Neural cell (in vitro differentiated cells): ENCODE data around the gene AMN1. TPM values are rescaled to one million over a fixed set of nuclear protein-coding genes. Genes with fewer than 3 reads are reported as not detected.

Experiments
- H2AFZ ChIP-seq: fragments of 200-600, 300-800 bp; sonication (generic), shearing (Covaris generic); 2 replicates; pipeline ENCODE4 v1.6.0; 2014; ENCODE audit warnings: low read depth, mild to moderate bottlenecking, antibody characterized with exemption, low read length, moderate library complexity
- H3F3A ChIP-seq: fragments of 200-600 bp; shearing (Covaris generic); 2 replicates; pipeline ENCODE4 v1.6.1; 2016; ENCODE audit warnings: mild to moderate bottlenecking, moderate library complexity, mixed read lengths, antibody characterized with exemption, low read length; ENCODE audit not compliant: insufficient read depth, poor library complexity, severe bottlenecking
- H3K27ac ChIP-seq: fragments of 200-600, 300-800 bp; sonication (generic), shearing (Covaris generic); 2 replicates; pipeline ENCODE4 v1.5.1; 2014; ENCODE audit warnings: mild to moderate bottlenecking, low read length, moderate library complexity
- H3K27me3 ChIP-seq: fragments of 300-800, 200-600 bp; sonication (generic), shearing (Covaris generic); 2 replicates; pipeline ENCODE4 v1.6.0; 2014; ENCODE audit warnings: mild to moderate bottlenecking, low read depth, low read length, moderate library complexity; ENCODE audit not compliant: insufficient read depth
- H3K36me3 ChIP-seq: fragments of 300-800, 200-600 bp; sonication (generic), shearing (Covaris generic); 2 replicates; pipeline ENCODE4 v1.5.1; 2014; ENCODE audit warnings: mild to moderate bottlenecking, antibody characterized with exemption, low read length, moderate library complexity; ENCODE audit not compliant: insufficient read depth
- H3K4me2 ChIP-seq: fragments of 300-800, 200-600 bp; sonication (generic), shearing (Covaris generic); 2 replicates; pipeline ENCODE4 v1.6.0; 2014; ENCODE audit warnings: mild to moderate bottlenecking, low read length
- H3K4me3 ChIP-seq: fragments of 300-800, 200-600 bp; sonication (generic), shearing (Covaris generic); 2 replicates; pipeline ENCODE4 v1.5.1; 2014; ENCODE audit warnings: mild to moderate bottlenecking, low read length, moderate library complexity
- H3K79me2 ChIP-seq: fragments of 200-600 bp; shearing (Covaris generic); replicated peaks from 2 replicates; pipeline ENCODE4 v1.6.0; 2014; ENCODE audit warnings: mild to moderate bottlenecking, low read length, moderate library complexity; ENCODE audit not compliant: insufficient read depth
- H3K9ac ChIP-seq: fragments of 300-800, 200-600 bp; sonication (generic), shearing (Covaris generic); 2 replicates; pipeline ENCODE4 v1.6.1; 2016; ENCODE audit warnings: mild to moderate bottlenecking, low read length, mixed read lengths
- H3K9me2 ChIP-seq: fragments of 200-600 bp; shearing (Covaris generic); 2 replicates; pipeline ENCODE4 v1.6.1; 2016; ENCODE audit warnings: mild to moderate bottlenecking, low read length, mixed read lengths; ENCODE audit not compliant: insufficient read depth
- H3K9me3 ChIP-seq: fragments of 200-600, 300-800 bp; sonication (generic), shearing (Covaris generic); 2 replicates; pipeline ENCODE4 v1.6.1; 2016; ENCODE audit warnings: mild to moderate bottlenecking, mixed run types, low read length, moderate library complexity, mixed read lengths
- H4K20me1 ChIP-seq: fragments of 200-600 bp; shearing (Covaris generic); 2 replicates; pipeline ENCODE4 v1.6.1; 2016; ENCODE audit warnings: mild to moderate bottlenecking, mixed run types; ENCODE audit not compliant: insufficient read depth
- EP300 ChIP-seq: fragments of 450-650 bp; conservative IDR thresholded peaks from 2 replicates; pipeline ENCODE4 v1.6.1; 2014; ENCODE audit warnings: antibody characterized with exemption, mild to moderate bottlenecking, moderate library complexity; ENCODE audit not compliant: poor library complexity, severe bottlenecking
- EZH2 ChIP-seq: fragments of 200-600, 300-800 bp; shearing (Covaris generic), sonication (generic); IDR thresholded peaks from 2 replicates; pipeline ENCODE4 v1.6.1; 2014; ENCODE audit warnings: antibody characterized with exemption, low read length, borderline replicate concordance, mild to moderate bottlenecking; ENCODE audit not compliant: insufficient read depth, poor library complexity, severe bottlenecking
- MXI1 ChIP-seq: fragments of 450-650 bp; conservative IDR thresholded peaks from 2 replicates; pipeline ENCODE4 v1.6.1; 2014; ENCODE audit warnings: antibody characterized with exemption, mild to moderate bottlenecking; ENCODE audit not compliant: poor library complexity, severe bottlenecking
- POLR2AphosphoS5 ChIP-seq: IDR thresholded peaks from 2 replicates; pipeline ENCODE4 v1.6.1; 2012
- RAD21 ChIP-seq: fragments of 450-650 bp; conservative IDR thresholded peaks from 2 replicates; pipeline ENCODE4 v1.6.1; 2014; ENCODE audit warnings: antibody characterized with exemption, mild to moderate bottlenecking, moderate library complexity
- SMC3 ChIP-seq: fragments of 450-650 bp; conservative IDR thresholded peaks from 2 replicates; pipeline ENCODE4 v1.6.1; 2014; ENCODE audit warnings: antibody characterized with exemption, mild to moderate bottlenecking, moderate library complexity; ENCODE audit not compliant: poor library complexity
- TAF1 ChIP-seq: IDR thresholded peaks from 2 replicates; pipeline ENCODE4 v1.6.1; 2012; ENCODE audit warnings: low read depth
- polyA plus RNA-seq: library from polyadenylated mRNA; depleted of rRNA; stranded (reverse); fragments of >200 nt; gene quantifications from 2 replicates; pipeline ENCODE4 v1.2.3, GENCODE V29; 2014
- TF ChIP-seq, protein P1 (sequence below): fragments of 450-650 bp; IDR thresholded peaks from 2 replicates; pipeline ENCODE4 v1.5.1; 2014; ENCODE audit warnings: antibody characterized with exemption, mild to moderate bottlenecking, moderate library complexity; ENCODE audit not compliant: poor library complexity, severe bottlenecking
- TF ChIP-seq, protein P2 (sequence below): IDR thresholded peaks from 2 replicates; pipeline ENCODE4 v1.6.1; 2012; ENCODE audit warnings: borderline replicate concordance

Gene AMN1
- polyA plus RNA-seq, 1 donor from 2014 or later: 125 TPM

DNA sequence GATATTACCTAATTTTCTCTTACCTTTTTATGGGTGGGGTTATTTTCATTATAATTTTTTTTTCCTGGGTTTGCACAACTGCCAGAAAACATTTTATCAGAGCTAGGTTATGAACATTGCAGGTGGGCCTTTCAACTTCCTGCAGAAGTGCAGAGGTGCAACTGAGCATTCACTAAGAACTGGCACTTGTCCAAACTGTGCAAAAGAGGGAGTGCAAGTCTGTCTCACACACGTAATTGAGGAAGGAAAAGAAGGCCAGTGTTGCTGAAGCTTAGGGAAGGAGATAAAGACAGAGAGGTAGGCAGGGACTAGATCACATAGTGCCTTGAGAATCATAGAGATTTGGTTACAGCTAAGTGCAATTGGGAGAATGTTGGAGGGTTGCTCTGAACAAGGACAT lies 14.1 kb upstream of the AMN1 start:
- H3K27me3 ChIP-seq: no peaks in the 10 kb centered on the region
- H4K20me1 ChIP-seq: no peaks in the 10 kb centered on the region
- H3K79me2 ChIP-seq: no peaks in the 10 kb centered on the region
- H3K9me3 ChIP-seq: no peaks in the 10 kb centered on the region
- TF ChIP-seq SMC3 (no peak), POLR2AphosphoS5 (no peak), EZH2 (no peak)
- no peaks in the 10 kb centered on the region for H3K9me2 ChIP-seq
- H3F3A ChIP-seq: no peaks in the 10 kb centered on the region
- no peak overlapping the region for H3K27ac ChIP-seq
- H3K36me3 ChIP-seq: no peaks in the 10 kb centered on the region
- H2AFZ ChIP-seq: no peak overlapping the region
- no peak overlapping the region for H3K9ac ChIP-seq
- no peak overlapping the region for H3K4me2 ChIP-seq
- H3K4me3 ChIP-seq: no peak overlapping the region

DNA sequence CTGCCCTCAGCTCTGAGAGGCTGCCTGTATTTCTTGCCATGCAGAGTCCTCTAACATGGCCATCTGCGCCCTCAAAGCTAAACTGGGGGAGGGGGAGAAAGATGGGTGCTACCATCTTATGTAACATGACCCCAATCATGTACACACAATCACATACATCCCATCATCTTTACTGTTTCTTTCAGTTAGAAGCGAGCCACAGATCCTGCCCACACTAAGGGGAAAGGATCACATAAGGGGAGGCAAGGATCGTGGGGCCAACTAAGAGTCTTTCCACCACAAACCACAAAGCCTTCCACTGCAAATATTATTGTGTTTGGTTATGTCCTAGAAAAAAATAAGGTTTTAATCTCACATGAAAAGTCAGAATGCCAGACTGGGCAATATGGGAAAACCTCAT lies 11.8 kb upstream of the AMN1 start:
- no peak for TF ChIP-seq EZH2
- TF ChIP-seq POLR2AphosphoS5: no peak
- TF ChIP-seq, protein P1, sequence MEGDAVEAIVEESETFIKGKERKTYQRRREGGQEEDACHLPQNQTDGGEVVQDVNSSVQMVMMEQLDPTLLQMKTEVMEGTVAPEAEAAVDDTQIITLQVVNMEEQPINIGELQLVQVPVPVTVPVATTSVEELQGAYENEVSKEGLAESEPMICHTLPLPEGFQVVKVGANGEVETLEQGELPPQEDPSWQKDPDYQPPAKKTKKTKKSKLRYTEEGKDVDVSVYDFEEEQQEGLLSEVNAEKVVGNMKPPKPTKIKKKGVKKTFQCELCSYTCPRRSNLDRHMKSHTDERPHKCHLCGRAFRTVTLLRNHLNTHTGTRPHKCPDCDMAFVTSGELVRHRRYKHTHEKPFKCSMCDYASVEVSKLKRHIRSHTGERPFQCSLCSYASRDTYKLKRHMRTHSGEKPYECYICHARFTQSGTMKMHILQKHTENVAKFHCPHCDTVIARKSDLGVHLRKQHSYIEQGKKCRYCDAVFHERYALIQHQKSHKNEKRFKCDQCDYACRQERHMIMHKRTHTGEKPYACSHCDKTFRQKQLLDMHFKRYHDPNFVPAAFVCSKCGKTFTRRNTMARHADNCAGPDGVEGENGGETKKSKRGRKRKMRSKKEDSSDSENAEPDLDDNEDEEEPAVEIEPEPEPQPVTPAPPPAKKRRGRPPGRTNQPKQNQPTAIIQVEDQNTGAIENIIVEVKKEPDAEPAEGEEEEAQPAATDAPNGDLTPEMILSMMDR: no peak
- no peak for TF ChIP-seq EP300
- no peak for TF ChIP-seq SMC3
- TF ChIP-seq, protein P2, sequence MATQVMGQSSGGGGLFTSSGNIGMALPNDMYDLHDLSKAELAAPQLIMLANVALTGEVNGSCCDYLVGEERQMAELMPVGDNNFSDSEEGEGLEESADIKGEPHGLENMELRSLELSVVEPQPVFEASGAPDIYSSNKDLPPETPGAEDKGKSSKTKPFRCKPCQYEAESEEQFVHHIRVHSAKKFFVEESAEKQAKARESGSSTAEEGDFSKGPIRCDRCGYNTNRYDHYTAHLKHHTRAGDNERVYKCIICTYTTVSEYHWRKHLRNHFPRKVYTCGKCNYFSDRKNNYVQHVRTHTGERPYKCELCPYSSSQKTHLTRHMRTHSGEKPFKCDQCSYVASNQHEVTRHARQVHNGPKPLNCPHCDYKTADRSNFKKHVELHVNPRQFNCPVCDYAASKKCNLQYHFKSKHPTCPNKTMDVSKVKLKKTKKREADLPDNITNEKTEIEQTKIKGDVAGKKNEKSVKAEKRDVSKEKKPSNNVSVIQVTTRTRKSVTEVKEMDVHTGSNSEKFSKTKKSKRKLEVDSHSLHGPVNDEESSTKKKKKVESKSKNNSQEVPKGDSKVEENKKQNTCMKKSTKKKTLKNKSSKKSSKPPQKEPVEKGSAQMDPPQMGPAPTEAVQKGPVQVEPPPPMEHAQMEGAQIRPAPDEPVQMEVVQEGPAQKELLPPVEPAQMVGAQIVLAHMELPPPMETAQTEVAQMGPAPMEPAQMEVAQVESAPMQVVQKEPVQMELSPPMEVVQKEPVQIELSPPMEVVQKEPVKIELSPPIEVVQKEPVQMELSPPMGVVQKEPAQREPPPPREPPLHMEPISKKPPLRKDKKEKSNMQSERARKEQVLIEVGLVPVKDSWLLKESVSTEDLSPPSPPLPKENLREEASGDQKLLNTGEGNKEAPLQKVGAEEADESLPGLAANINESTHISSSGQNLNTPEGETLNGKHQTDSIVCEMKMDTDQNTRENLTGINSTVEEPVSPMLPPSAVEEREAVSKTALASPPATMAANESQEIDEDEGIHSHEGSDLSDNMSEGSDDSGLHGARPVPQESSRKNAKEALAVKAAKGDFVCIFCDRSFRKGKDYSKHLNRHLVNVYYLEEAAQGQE: no peak
- TF ChIP-seq MXI1: no peak
- TF ChIP-seq TAF1: no peak
- no peak for TF ChIP-seq RAD21
- H3K9me3 ChIP-seq: no peaks in the 10 kb centered on the region
- no peak overlapping the region for H3K9ac ChIP-seq
- H3F3A ChIP-seq: no peaks in the 10 kb centered on the region
- no peaks in the 10 kb centered on the region for H3K9me2 ChIP-seq
- H3K79me2 ChIP-seq: no peaks in the 10 kb centered on the region
- H3K36me3 ChIP-seq: no peaks in the 10 kb centered on the region
- no peaks in the 10 kb centered on the region for H3K27me3 ChIP-seq
- no peak overlapping the region for H3K27ac ChIP-seq
- H4K20me1 ChIP-seq: no peaks in the 10 kb centered on the region
- H3K4me2 ChIP-seq: no peak overlapping the region
- H3K4me3 ChIP-seq: no peak overlapping the region
- H2AFZ ChIP-seq: no peak overlapping the region

DNA sequence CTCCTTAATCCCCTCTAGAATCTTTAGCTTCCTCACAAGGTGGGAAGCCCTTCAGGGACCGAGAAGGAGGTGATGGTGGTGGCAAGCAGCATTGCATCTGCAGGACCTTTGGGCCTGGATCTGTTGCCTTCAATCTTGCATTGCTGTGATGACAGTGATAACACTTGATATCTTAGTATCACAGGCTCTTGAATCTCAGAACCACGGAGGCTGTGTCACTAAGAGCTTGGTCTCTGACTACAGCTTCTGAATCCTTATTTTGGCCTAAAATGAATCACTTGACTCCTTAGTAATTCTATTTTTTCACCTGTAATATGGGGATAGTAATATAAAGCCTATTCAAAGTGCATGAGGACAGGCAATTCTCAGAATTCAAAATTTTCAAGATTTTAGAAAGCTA lies 8.9 kb upstream of the AMN1 start:
- Histone ChIP-seq H4K20me1 (no peaks in the 10 kb centered on the region), H3K36me3 (no peaks in the 10 kb centered on the region), H3K4me3 (no peak overlapping the region), H3K9me3 (no peaks in the 10 kb centered on the region), H3K79me2 (no peaks in the 10 kb centered on the region), H3K4me2 (no peak overlapping the region), H3K9ac (no peak overlapping the region), H3F3A (no peaks in the 10 kb centered on the region), H3K9me2 (no peaks in the 10 kb centered on the region), H3K27ac (no peak overlapping the region), H2AFZ (no peak overlapping the region), H3K27me3 (no peaks in the 10 kb centered on the region)
- TF ChIP-seq, protein P2: no peak
- TF ChIP-seq MXI1: no peak
- TF ChIP-seq POLR2AphosphoS5: no peak
- no peak for TF ChIP-seq TAF1
- no peak for TF ChIP-seq RAD21
- TF ChIP-seq EP300: no peak
- TF ChIP-seq, protein P1: no peak
- no peak for TF ChIP-seq SMC3
- TF ChIP-seq EZH2: no peak
